Endothelial cell of hepatic sinusoid (primary cell): ENCODE measurements around the gene BICD1.

ENCODE experiments used
- in situ Hi-C: cut with HindIII; loops from 2 replicates; pipeline ENCODE4 v1.10.0; 2017; ENCODE audit warnings: low sequenced_read_pairs

BICD1 gene

GRCh38 chr12:32309811-32310736 is 203.4 kb downstream of the BICD1 start:
- in situ Hi-C loops = no loop called here

- in situ Hi-C loops = no loop called here
Measured at GRCh38 chr12:32312049-32312670, 205.5 kb downstream of the BICD1 start.

DNA sequence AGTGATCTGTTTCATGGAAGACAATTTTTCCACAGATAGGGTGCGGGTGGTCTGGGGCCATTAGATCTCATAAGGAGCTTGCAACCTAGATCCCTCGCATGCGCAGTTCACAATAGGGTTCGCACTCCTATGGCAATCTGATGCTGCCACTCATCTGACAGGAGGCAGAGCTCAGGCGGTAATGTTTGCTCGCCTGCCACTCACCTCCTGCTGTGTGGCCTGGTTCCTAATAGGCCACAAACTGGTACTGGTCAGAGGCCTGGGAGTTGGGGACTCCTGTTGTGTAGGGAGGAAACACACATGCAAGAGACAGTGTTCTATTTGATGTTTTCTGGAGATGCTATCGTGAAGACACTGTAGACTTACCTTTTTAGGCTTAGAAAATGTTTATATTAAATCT is 215.7 kb downstream of the BICD1 start:
- in situ Hi-C loops = no loop called here

- in situ Hi-C loops = no loop called here
Measured at GRCh38 chr12:32331133-32331532, 224.5 kb downstream of the BICD1 start.

- in situ Hi-C loops = no loop called here
Measured at GRCh38 chr12:32332446-32332845, 225.8 kb downstream of the BICD1 start.

GRCh38 chr12:32334371-32334777 is 227.7 kb downstream of the BICD1 start:
- in situ Hi-C loops = no loop called here

DNA sequence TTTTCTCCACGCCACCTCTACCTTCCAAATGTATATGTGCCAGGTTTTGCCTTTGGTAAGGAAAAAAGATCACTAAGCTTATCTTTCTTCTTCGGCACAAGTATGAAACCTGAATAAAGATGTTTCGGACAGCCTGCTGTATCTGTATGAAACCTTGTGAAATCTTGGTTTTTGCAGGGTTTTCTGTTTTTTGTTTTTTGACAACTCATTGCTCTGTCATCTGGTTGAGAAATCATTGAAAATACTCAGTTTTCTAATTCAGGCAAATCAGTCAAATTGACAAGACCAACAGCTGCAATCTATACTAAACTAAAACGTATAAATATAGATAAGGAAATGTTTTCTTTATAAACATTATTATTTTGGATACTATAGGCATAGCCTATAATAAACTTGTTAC is 229.6 kb downstream of the BICD1 start:
- in situ Hi-C loops = loop anchor here (5.0 kb wide), 1 partner anchor 84 kb away; no protein-coding TSS in a partner anchor

DNA sequence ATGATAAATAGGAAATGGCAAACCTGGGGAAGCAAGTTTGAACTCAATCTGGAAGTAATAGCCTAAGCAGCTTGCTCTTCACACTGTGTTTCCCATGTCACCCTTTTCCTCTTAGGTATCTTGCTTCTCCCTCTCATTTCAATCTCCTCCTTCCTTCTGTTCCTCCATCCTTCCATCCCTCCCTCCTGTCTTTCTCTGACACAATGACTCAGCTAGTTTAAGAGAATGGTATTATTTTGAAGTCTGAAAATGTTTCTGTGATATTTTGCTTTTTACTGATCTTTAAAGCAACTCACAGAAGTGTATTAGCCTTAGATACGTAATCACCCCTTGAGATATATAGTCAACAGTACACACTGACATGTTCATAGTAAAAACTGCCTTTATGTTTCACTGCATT is 236.8 kb downstream of the BICD1 start:
- in situ Hi-C loops = no loop called here

DNA sequence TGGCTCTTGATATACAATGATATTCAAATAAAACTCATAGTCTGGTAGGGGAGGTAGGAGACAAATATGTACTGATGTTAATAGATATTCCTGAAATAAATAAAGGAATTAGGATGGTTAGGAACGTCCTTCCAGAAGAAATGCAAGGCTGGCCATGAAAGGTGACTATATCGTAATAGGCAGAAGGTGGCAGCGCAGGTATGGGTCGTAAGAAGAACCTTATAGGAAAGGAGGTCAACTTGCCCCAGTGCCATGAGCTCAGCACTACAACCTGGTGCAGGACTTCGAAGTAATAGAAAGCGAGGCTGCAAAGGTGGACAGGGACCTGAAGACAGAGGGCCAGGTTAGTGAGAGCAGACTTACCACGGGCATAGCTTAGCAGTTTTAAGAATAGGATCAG is 237.4 kb downstream of the BICD1 start:
- in situ Hi-C loops = no loop called here

DNA sequence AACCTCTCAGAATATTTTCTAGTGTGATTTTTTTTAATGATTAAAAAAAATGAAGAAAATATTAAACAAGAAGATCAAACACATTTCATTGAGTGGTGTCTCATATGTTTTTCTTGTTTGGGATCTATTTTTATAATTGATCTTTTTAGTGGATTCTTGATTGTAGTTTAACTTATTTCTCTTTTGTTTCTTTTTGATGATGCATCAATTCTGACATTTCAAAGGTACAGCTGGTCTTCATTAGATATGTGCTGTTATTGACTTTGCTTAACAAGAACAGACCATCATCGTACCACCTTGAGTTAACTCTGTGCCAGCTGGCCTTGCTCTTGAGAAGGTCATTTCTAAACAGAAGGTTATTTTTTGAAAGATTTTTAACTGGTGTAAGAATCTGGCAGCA is 246.9 kb downstream of the BICD1 start:
- in situ Hi-C loops = no loop called here

- in situ Hi-C loops = no loop called here
Measured at GRCh38 chr12:32357601-32358249, 251.1 kb downstream of the BICD1 start.

- in situ Hi-C loops = no loop called here
Measured at GRCh38 chr12:32360956-32361355, 254.3 kb downstream of the BICD1 start.

- in situ Hi-C loops = no loop called here
Measured at GRCh38 chr12:32362892-32363291, 256.2 kb downstream of the BICD1 start.

DNA sequence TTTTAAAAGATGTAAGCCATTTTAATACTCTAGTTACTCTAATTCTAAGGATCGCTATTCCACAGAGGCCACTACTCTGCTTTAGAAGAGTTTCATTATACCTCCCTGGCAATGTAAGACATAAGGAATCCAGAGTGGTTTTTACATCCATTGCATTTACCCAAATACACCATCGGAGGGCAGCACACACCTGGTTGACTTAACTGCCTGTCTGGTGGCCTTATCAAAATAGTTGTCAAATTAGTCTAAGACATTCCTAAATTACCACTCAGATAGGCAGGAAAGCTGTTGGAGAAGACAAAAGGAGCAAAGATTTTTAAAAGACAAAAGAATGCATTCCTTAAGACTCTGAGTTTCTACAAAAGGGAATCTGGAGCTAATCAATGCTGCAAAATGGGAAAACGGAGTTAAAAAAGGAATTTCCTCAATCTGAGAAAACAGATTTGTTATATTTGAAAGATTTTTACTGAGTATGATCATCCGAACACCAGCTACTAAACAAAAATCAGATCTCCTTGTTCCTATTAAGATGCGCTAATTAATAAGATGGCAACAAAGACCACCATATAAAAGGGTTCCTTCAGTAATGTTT is 258.9 kb downstream of the BICD1 start:
- in situ Hi-C loops = loop anchor here (5.0 kb wide), 1 partner anchor 337 kb away; no protein-coding TSS in a partner anchor

DNA sequence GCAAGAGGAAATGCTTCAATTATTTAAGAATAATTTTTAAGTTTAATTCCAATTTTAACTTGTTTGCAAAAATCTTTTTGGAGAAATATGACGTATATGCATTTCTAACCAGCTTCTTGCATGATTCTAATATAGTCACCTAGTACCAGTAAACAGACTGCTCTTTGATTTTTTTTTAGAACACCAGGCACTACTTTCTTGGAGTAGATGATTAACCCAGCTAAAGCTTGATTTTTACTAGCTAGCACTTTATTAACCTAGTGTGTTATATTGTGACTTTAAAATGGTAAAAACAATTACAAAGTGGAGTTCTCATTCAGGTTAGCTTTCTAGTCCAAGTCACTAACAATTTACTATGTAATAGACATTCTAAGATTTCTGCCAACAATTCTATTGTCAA is 260.1 kb downstream of the BICD1 start:
- in situ Hi-C loops = loop anchor here (5.0 kb wide), 1 partner anchor 336 kb away; no protein-coding TSS in a partner anchor

GRCh38 chr12:32367381-32367780 is 260.7 kb downstream of the BICD1 start:
- in situ Hi-C loops = loop anchor here (5.0 kb wide), 1 partner anchor 335 kb away; no protein-coding TSS in a partner anchor

DNA sequence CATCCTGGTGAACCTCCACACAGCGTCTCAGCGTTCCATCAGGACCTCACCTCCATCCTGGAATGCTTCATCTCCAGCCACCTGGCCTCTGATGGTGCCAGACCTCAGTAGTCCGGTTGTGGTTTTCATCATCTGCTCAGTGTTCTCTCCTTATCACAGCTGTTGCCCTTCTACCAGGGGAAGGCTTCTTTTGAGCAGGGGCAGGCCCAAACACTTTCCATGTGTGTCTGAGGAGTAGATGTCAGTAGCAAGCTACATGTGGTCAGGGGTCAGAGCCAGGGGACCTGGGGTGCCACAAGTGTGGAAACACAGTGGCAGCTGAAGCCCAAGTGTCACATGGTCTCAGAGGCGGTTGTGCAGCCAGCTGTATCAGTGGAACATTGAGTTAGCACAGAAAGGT is 262.6 kb downstream of the BICD1 start:
- in situ Hi-C loops = loop anchor here (5.0 kb wide), 1 partner anchor 333 kb away; no protein-coding TSS in a partner anchor

- in situ Hi-C loops = loop anchor here (5.0 kb wide), 1 partner anchor 75 kb away; no protein-coding TSS in a partner anchor
Measured at GRCh38 chr12:32377344-32378055, 270.9 kb downstream of the BICD1 start.

DNA sequence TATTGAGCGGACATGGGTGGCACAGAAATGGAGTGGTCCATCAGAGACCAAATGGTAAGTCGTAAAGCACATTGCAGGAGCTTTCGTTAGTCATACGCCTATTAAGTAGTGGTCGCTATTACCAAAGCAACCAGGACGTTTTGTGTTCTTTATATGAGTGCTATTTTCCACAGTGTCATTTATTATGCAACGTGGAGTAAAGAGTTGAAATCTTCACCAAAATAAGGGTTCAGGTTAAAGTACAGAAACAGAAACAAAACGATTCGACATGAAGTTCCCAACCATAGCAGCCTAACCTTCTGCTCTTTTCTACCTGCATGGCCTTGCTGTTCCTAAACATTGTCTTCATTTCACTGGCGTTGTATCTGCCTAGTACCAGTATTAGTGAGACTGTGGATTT is 272.6 kb downstream of the BICD1 start:
- in situ Hi-C loops = loop anchor here (5.0 kb wide), 1 partner anchor 73 kb away; no protein-coding TSS in a partner anchor

GRCh38 chr12:32379667-32380066 is 273.0 kb downstream of the BICD1 start:
- in situ Hi-C loops = loop anchor here (5.0 kb wide), 1 partner anchor 73 kb away; no protein-coding TSS in a partner anchor
